HL-60/S4 treated with retinoic acid at 250 ng/mL for 4 days and 3 days (cell line): Measurements from ENCODE around the gene TTC16.
"Not testable (repeated sequence)": the region's sequence is repeated elsewhere in the genome, so short reads cannot be mapped to it uniquely, and the experiment has no call there.

Experiments
- in situ Hi-C: fragments of 300-500 bp; cut with MboI; formaldehyde crosslinking; loops from 2 replicates; pipeline ENCODE4 v1.7.0; 2022; ENCODE audit warnings: low sequenced_read_pairs

TTC16 gene

GRCh38 chr9:127780126-127780885, 64.4 kb downstream of the TTC16 start:
- in situ Hi-C loops: no loop called here

GRCh38 chr9:127780909-127781308, 65.0 kb downstream of the TTC16 start:
- in situ Hi-C loops: not testable (repeated sequence)
